Measurements from ENCODE around the gene TRAF4. TPM values are rescaled to one million over a fixed set of nuclear protein-coding genes. Genes with fewer than 3 reads are reported as not detected.

Gene TRAF4
- total RNA-seq, 1 donor from 2014 or later = 143 TPM

- H3K9me3 Mint-ChIP-seq (ENCODE audit: unreplicated experiment) = no peaks in the 10 kb centered on the region
- DNase-seq (ENCODE audit: low read depth) (no peak), FAIRE-seq (no peak)
- Histone ChIP-seq H4K20me1 (ENCODE audit: insufficient read depth, low read length) (peaks cover 70% of the 10 kb centered on the region), H3K27me3 (ENCODE audit: insufficient read depth, low read length) (no peaks in the 10 kb centered on the region), H3K9ac (ENCODE audit: low read length) (no peak overlapping the region), H3K36me3 (ENCODE audit: insufficient read depth, low read length) (peaks cover 4% of the 10 kb centered on the region), H3K27ac (ENCODE audit: low read depth, low read length) (no peak overlapping the region), H3K79me2 (ENCODE audit: insufficient read depth, low read length) (peaks cover 18% of the 10 kb centered on the region), H3K4me2 (ENCODE audit: low read length) (no peak overlapping the region), H3K4me1 (ENCODE audit: insufficient read depth, low read length) (no peaks in the 10 kb centered on the region), H3K4me3 (ENCODE audit: insufficient read depth, low read depth, low read length) (no peak overlapping the region), H3K9me3 (ENCODE audit: insufficient read depth, low read depth, low read length) (no peaks in the 10 kb centered on the region), H2AFZ (ENCODE audit: low read depth, low read length) (no peak overlapping the region)
- H3K4me1 Mint-ChIP-seq (ENCODE audit: low read depth, unreplicated experiment) = peaks cover 7% of the 10 kb centered on the region
- no peak overlapping the region for H3K27ac Mint-ChIP-seq (ENCODE audit: unreplicated experiment)
- TF ChIP-seq EZH2 (IDR thresholded peaks at IDR 0.05; ENCODE audit: insufficient read depth, low read length) = no peak
- no peak for TF ChIP-seq CTCF (IDR thresholded peaks at IDR 0.05; ENCODE audit: insufficient read depth, low read depth, low read length)
- peaks cover 6% of the 10 kb centered on the region for H3K36me3 Mint-ChIP-seq (ENCODE audit: low read depth, unreplicated experiment)
- H3K4me3 Mint-ChIP-seq (ENCODE audit: unreplicated experiment) = no peak overlapping the region
- H3K27me3 Mint-ChIP-seq (ENCODE audit: low read depth, unreplicated experiment) = no peaks in the 10 kb centered on the region
Observed at GRCh38 chr17:28763137-28763799, 19.5 kb downstream of the TRAF4 start.

- H3K27ac Mint-ChIP-seq (ENCODE audit: unreplicated experiment) = no peak overlapping the region
- H3K27me3 Mint-ChIP-seq (ENCODE audit: low read depth, unreplicated experiment) = no peaks in the 10 kb centered on the region
- no peaks in the 10 kb centered on the region for H3K9me3 ChIP-seq (ENCODE audit: insufficient read depth, low read depth, low read length)
- H3K4me3 Mint-ChIP-seq (ENCODE audit: unreplicated experiment) = no peak overlapping the region
- peak; percentile 99 for TF ChIP-seq CTCF (IDR thresholded peaks at IDR 0.05; ENCODE audit: insufficient read depth, low read depth, low read length)
- TF ChIP-seq EZH2 (IDR thresholded peaks at IDR 0.05; ENCODE audit: insufficient read depth, low read length) = no peak
- peaks cover 19% of the 10 kb centered on the region for H3K79me2 ChIP-seq (ENCODE audit: insufficient read depth, low read length)
- peaks cover 7% of the 10 kb centered on the region for H3K4me1 Mint-ChIP-seq (ENCODE audit: low read depth, unreplicated experiment)
- H3K27ac ChIP-seq (ENCODE audit: low read depth, low read length) = no peak overlapping the region
- H3K9me3 Mint-ChIP-seq (ENCODE audit: unreplicated experiment) = no peaks in the 10 kb centered on the region
- peak; percentile 44 for DNase-seq (ENCODE audit: low read depth)
- no peaks in the 10 kb centered on the region for H3K4me1 ChIP-seq (ENCODE audit: insufficient read depth, low read length)
- no peaks in the 10 kb centered on the region for H3K27me3 ChIP-seq (ENCODE audit: insufficient read depth, low read length)
- no peak overlapping the region for H3K4me3 ChIP-seq (ENCODE audit: insufficient read depth, low read depth, low read length)
- no peak for FAIRE-seq
- H3K4me2 ChIP-seq (ENCODE audit: low read length) = no peak overlapping the region
- H3K36me3 Mint-ChIP-seq (ENCODE audit: low read depth, unreplicated experiment) = peaks cover 6% of the 10 kb centered on the region
- H2AFZ ChIP-seq (ENCODE audit: low read depth, low read length) = no peak overlapping the region
- H3K9ac ChIP-seq (ENCODE audit: low read length) = no peak overlapping the region
- H3K36me3 ChIP-seq (ENCODE audit: insufficient read depth, low read length) = peaks cover 4% of the 10 kb centered on the region
- H4K20me1 ChIP-seq (ENCODE audit: insufficient read depth, low read length) = peaks cover 73% of the 10 kb centered on the region
Observed at GRCh38 chr17:28763804-28764266, 20.0 kb downstream of the TRAF4 start.

- H3K4me1 Mint-ChIP-seq (ENCODE audit: low read depth, unreplicated experiment) = peaks cover 7% of the 10 kb centered on the region
- Histone ChIP-seq H3K4me1 (ENCODE audit: insufficient read depth, low read length) (no peaks in the 10 kb centered on the region), H3K27ac (ENCODE audit: low read depth, low read length) (no peak overlapping the region), H3K4me2 (ENCODE audit: low read length) (no peak overlapping the region), H3K4me3 (ENCODE audit: insufficient read depth, low read depth, low read length) (no peak overlapping the region), H3K9ac (ENCODE audit: low read length) (no peak overlapping the region), H3K9me3 (ENCODE audit: insufficient read depth, low read depth, low read length) (no peaks in the 10 kb centered on the region), H3K27me3 (ENCODE audit: insufficient read depth, low read length) (no peaks in the 10 kb centered on the region), H2AFZ (ENCODE audit: low read depth, low read length) (no peak overlapping the region), H3K36me3 (ENCODE audit: insufficient read depth, low read length) (peaks cover 6% of the 10 kb centered on the region), H4K20me1 (ENCODE audit: insufficient read depth, low read length) (peaks cover 74% of the 10 kb centered on the region), H3K79me2 (ENCODE audit: insufficient read depth, low read length) (peaks cover 28% of the 10 kb centered on the region)
- no peak overlapping the region for H3K4me3 Mint-ChIP-seq (ENCODE audit: unreplicated experiment)
- FAIRE-seq (no peak), DNase-seq (ENCODE audit: low read depth) (no peak)
- TF ChIP-seq CTCF (IDR thresholded peaks at IDR 0.05; ENCODE audit: insufficient read depth, low read depth, low read length) = no peak
- TF ChIP-seq EZH2 (IDR thresholded peaks at IDR 0.05; ENCODE audit: insufficient read depth, low read length) = no peak
- H3K27ac Mint-ChIP-seq (ENCODE audit: unreplicated experiment) = no peak overlapping the region
- peaks cover 4% of the 10 kb centered on the region for H3K36me3 Mint-ChIP-seq (ENCODE audit: low read depth, unreplicated experiment)
- no peaks in the 10 kb centered on the region for H3K9me3 Mint-ChIP-seq (ENCODE audit: unreplicated experiment)
- H3K27me3 Mint-ChIP-seq (ENCODE audit: low read depth, unreplicated experiment) = no peaks in the 10 kb centered on the region
Observed at GRCh38 chr17:28765038-28765437, 21.2 kb downstream of the TRAF4 start.
